Measurements from ENCODE around the gene BTBD2.

- TF ChIP-seq CTCF (IDR thresholded peaks at IDR 0.05; ENCODE audit: poor library complexity) (no peak), EZH2phosphoT487 (IDR thresholded peaks at IDR 0.05; ENCODE audit: low read depth, severe bottlenecking, unreplicated experiment) (no peak), EZH2 (IDR thresholded peaks at IDR 0.05; ENCODE audit: borderline replicate concordance) (no peak)
Observed at GRCh38 chr19:2053601-2054389, 38.3 kb upstream of the BTBD2 start.

All from hepatocyte (in vitro differentiated cells).